ENCODE results near the gene DEFB119. TPM values are rescaled to one million over a fixed set of nuclear protein-coding genes. Genes with fewer than 3 reads are reported as not detected.

DEFB119 gene
- total RNA-seq, 4 donors from 2014 or later: not detected

DNA sequence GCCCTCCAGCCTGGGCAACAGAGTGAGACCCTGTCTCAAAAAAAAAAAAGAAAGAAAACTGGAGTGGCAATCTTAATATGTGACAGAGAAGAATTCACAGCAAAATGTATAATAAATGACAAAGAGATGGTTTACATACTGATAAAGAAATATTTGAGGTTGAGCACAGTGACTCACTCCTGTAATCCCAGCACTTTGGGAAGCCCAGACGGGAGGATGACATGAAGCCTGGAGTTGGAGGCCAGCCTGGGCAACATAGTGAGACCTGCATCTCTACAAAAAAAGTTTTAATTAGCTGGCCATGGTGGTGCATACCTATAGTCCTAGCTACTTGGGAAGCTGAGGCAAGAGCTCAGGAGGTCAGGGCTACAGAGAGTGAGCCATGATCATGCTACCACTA, 34.4 kb downstream of the DEFB119 start:
- TF ChIP-seq, protein P1, sequence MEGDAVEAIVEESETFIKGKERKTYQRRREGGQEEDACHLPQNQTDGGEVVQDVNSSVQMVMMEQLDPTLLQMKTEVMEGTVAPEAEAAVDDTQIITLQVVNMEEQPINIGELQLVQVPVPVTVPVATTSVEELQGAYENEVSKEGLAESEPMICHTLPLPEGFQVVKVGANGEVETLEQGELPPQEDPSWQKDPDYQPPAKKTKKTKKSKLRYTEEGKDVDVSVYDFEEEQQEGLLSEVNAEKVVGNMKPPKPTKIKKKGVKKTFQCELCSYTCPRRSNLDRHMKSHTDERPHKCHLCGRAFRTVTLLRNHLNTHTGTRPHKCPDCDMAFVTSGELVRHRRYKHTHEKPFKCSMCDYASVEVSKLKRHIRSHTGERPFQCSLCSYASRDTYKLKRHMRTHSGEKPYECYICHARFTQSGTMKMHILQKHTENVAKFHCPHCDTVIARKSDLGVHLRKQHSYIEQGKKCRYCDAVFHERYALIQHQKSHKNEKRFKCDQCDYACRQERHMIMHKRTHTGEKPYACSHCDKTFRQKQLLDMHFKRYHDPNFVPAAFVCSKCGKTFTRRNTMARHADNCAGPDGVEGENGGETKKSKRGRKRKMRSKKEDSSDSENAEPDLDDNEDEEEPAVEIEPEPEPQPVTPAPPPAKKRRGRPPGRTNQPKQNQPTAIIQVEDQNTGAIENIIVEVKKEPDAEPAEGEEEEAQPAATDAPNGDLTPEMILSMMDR (IDR thresholded peaks at IDR 0.05; ENCODE audit: low read depth): no peak

DNA sequence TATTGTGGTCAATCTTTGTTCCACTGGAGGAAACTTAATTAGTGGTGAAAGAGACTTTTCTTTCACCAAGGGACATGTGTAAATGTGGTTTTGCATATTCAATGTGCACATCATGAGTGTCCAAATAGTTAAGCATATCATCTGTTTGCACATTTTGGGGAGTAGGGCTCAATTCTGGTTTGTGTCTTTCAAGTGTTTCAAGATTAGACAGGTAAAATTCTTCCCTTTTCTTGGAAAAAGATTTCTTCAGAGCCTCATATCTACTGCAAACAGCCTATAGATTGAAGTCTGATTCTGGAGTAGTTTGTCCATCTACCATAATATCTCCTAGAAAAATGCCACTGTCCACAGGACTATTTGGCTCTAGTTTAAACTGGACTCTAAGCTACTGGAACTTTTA, 48.9 kb downstream of the DEFB119 start:
- TF ChIP-seq, protein P1 (IDR thresholded peaks at IDR 0.05; ENCODE audit: low read depth): no peak

DNA sequence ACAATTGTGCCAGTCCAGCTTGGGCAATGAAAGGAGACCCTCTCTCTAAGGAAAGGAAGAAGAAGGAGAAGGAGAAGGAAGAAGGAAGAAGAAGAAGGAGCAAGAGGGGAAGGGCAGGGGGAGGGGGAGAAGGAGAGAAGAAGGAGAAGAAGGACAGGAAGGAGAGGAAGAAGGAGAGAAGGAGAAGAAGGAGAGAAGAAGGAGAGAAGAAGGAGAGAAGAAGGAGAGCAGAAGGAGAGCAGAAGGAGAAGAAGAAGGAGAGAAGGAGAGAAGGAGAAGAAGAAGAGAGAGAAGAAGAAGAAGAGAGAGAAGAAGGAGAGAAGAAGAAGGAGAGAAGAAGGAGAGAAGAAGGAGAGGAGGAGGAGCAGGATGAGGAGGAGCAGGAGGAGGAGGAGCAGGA, 59.5 kb downstream of the DEFB119 start:
- TF ChIP-seq, protein P1 (IDR thresholded peaks at IDR 0.05; ENCODE audit: low read depth): no peak

Small RNA genes lying within 50 kb of the gene (small RNA-seq; reads per million reads assigned to genes)
- gene DEFB117: not detected
- not detected for gene RF00561
- not detected for gene RNA5SP480

Other genes with a start within 250 kb of the DEFB119 start
- gene DEFB115, start 132.9 kb downstream of the DEFB119 start, total RNA-seq: not detected
- not detected for gene DEFB116, start 82.0 kb downstream of the DEFB119 start, total RNA-seq
- gene DEFB118, start 22.0 kb downstream of the DEFB119 start, total RNA-seq: not detected
- not detected for gene DEFB121, start 15.6 kb upstream of the DEFB119 start, total RNA-seq
- gene DEFB123, start 50.0 kb upstream of the DEFB119 start, total RNA-seq: not detected
- gene DEFB124, start 84.5 kb upstream of the DEFB119 start, total RNA-seq: not detected
- 1 to 10 TPM; 1.4 to 5.3 (median 2.7) TPM for gene REM1, start 84.7 kb upstream of the DEFB119 start, total RNA-seq
- gene HM13, start 123.9 kb upstream of the DEFB119 start, total RNA-seq: 10 to 100 TPM; 48.2 to 99.6 (median 58.1) TPM
- gene ID1, start 214.7 kb upstream of the DEFB119 start, total RNA-seq: 100 to 1,000 TPM; 162 to 666 (median 229) TPM
- gene COX4I2, start 247.3 kb upstream of the DEFB119 start, total RNA-seq: 1 to 10 TPM in 3 of 4 donors, not detected in 1; 2.6 to 8.9 (median 5.5) TPM

All from subcutaneous adipose tissue (tissue), 4 donors.